GM20431 (cell line): ENCODE data around the gene GBP1.
"Not testable (repeated sequence)": the region's sequence is repeated elsewhere in the genome, so short reads cannot be mapped to it uniquely, and the experiment has no call there.

Experiments
- in situ Hi-C: fragments of 300-500 bp; cut with MseI, MboI; formaldehyde crosslinking; loops from one replicate; pipeline ENCODE4 v1.15.0; 2020; ENCODE audit warnings: low sequenced_read_pairs; ENCODE audit not compliant: unreplicated experiment

Gene GBP1

DNA sequence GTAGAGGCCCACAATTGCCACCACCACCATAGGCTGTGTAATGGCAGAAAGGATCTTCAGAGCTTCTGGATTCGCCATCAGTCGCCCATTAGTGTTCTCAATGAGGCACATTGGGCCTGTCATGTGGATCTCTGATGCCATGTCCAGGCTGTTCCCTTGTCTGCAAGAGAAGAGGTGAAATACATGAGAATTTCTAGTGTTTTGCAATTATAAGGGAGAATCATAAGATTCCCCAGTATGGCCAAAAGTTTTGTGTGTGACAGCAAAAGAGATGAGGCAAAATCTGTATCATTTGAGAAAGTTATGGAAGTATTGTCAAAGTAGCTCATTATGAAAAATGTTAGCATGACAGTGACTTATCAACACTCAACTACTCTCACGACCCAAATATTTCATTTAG is 1.9 kb downstream of the GBP1 start:
- in situ Hi-C loops, result no loop called here

DNA sequence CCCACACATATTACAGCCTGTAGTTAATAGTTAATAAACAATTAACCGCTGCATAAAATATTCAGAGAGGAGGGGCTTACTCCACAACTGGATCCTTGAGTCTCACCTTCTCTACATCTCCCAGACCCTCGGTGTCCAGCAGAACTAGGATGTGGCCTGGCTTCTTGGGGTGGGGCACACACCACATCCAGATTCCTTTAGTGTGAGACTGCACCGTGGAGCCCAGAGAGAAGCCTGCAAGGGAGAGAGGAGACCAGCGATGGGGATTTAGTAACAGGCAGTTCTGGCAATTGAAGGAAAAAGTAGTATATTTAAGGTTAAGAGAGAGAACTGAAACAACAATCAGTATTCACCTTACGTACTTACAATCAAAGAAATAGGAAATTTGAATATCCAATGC is 4.9 kb downstream of the GBP1 start:
- in situ Hi-C loops, result no loop called here

DNA sequence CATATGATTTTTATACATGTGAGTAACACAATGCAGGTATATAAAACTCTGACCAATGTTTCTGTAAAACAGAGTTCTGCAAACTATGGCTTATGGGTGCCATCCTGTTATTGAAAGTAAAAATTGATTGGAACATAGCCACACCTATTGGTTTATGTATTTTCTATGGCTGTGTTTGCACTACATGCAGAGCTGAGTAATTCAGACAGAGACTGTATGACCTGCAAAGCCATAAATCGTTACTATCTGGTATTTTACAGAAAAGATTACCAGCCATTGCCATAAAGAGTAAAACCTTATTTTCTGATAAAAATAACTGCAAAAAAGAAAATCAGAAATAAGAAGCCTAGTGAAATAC is 13.1 kb downstream of the GBP1 start:
- in situ Hi-C loops, result no loop called here

DNA sequence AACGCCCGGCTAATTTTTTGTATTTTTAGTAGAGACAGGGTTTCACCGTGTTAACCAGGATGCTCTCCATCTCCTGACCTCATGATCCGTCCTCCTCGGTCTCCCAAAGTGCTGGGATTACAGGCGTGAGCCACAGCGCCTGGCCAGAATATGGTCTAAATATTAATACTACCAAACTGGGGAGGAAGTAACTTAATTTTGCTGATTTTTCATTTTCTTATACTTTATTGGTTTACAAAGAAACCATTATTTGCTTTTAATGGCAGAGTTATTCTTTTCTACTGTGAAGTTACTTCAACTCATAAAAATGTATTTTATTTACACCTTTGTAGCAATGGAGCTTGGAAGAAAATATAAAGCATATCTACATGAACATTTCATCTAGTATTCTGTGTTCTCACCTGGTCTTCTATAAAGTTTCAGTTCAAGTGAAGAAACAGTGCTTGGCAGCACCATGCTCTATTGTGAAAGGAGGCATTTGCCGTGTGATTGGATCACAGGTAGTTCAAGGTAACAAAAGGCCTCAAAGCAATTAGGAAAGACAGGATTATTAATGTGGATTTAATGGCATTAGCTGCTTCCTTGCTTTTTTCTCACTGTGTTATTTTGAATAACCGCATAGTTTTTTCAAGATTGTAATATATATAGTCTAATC is 13.6 kb downstream of the GBP1 start:
- in situ Hi-C loops, result no loop called here

DNA sequence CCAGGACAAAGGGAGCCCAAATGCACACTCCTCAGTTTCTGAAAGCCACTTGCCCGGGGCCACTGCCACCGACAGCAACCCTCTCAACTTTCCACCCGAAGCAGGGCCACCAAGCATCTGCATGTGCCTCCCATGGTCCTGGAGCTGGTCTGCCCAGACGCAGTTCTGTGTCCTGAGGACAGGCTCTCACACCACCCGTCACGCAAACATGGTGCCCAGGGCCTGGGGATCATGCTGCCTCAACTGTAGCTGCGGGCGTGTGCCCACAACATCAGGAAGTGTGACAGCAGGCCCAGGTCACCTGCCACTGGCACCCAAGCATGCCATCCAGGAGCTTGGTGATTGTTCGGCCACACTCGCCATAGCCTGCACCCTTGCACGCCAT is 14.4 kb downstream of the GBP1 start:
- in situ Hi-C loops, result no loop called here

DNA sequence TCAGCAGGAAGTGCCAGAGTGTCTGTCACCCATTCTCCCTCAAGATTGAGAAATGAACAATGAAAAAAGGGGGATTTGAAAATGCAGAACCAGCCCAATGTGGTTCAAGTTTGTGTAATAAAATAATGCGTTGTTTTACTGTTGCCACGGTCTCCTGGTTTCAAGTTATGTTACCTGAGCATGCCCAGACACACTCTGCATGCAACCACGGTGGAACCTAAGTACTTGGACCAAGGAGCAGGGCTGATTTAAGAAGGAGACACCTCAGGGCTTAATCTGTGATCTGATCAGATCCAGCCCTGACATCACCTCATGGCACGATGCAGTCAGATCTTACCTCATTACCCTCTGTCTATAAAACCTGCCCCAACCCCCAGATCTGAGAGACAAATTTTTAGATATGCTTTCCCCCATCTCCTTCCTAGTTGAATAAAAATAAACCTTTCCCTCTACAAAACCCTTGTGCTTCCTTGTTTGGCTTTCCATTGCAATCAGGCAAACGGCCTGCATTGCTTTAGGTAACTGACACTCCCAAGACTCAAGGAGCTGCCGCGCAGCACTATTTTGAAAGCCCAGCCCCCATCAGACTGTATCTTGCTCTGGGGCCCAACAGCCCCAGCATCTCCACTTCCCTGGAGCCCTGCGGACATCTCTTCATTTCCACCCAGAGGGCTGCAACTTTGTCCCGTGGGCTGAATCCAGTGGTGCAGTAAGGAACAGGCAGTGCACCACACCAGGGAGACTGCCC is 14.9 kb downstream of the GBP1 start:
- in situ Hi-C loops, result not testable (repeated sequence)

DNA sequence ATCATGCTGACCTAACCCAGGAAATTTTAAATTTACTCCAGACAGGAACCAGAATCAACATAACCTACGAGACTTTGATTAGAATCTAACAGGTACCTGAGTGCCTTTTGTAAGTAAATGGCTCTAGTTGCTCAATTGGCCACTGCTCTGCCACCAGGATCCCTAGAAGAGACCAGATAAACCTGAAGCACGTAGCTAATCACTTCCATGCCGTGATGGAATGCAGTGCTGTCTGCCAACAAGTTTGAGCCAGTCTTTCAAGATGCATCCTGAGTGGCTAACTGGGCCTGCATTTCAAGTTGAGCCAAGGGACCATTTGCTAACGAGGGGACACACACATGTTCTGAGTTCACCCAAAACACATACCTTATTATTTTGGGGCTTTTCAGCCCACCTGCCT is 15.8 kb downstream of the GBP1 start:
- in situ Hi-C loops, result not testable (repeated sequence)

DNA sequence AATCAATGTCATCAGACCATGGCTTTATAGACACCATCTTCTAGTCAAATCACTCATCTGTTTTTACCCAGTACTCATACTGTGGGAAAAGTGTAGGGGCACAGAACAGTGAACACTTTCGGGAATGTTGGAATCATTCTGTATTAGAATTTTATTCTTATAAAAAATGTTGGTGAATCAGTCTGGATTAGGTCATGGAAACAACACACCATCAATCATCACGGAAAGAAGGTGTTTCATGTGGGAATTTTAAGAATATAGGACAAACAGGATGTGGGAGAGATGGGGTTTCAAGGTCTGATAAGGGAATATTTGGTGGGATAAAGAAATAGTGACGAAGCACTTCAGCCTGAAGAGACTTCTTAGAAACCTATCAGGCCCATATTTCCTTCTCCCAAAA is 17.3 kb downstream of the GBP1 start:
- in situ Hi-C loops, result no loop called here

DNA sequence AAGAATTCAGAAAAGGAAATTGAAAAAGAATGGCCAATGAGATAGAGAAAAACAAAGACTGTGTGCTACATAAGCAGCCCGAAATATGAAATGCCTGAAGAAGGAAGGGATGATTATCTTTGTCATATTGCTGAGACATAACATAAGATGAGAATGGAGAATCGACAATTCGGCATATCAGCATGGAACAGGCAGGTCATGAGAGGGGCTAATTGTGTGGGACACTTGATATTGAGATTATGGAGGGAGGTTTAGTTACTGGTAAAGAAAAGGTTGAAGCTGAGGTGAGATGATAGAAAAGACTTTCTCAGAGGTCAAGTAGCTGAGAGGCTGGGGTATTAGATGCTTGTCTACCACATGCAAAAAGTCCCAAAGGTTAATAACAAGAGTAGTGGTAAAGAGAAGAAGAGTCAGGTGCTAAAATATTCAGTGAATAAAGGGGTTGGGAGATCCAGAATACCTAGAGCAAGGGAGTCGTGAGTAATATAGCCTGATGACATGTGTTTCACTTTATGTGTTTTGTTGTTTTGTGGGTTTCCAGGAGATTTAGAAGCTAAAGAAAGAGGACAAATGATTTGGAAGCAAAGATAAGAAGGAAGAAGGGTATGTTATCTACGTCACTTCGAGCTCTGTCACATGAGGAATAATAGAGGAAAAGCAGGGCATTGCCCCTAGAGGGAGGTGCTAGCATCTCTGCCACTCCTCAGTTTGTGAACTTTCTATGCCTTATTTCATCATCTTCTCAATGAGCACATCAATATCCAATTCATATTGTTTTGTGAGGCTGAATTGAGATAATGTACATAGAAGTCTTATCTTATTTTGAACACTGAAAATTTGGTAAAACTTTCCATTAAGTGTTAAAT is 18.5 kb downstream of the GBP1 start:
- in situ Hi-C loops, result not testable (repeated sequence)

DNA sequence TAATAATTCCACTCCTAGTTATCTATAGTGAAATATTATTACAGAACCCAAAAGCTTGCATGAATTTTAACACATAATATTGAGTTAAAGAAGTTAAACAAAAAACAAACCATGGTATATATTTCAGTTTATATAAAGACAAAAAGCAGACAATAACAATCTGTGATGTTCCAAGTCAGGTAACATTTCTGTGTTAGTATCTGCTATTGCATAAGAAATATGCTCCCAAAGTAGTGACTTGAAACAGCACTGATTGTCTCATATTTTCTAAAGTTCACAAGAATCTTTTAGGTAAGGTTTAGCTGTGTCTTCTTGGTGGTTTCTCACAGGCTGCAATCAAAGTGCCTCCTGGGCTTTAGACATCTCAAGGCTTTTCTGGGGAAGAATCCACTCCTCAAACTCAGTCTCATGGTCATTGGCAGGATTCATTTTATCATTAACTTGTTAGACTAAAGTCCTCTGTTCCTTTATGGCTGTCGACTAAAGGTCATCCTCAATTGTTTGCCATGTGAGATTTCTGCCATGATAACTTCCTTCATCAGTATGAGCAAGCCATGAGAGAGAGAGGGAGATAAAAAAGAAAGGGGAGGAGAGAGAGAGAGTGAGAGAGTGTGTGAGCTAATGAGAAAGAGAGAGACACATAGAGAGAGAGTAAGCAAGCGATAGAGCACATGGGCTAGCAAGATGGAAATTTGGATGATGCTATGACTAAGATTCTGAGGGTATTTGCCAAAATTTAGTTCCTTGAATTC is 19.9 kb downstream of the GBP1 start:
- in situ Hi-C loops, result no loop called here

DNA sequence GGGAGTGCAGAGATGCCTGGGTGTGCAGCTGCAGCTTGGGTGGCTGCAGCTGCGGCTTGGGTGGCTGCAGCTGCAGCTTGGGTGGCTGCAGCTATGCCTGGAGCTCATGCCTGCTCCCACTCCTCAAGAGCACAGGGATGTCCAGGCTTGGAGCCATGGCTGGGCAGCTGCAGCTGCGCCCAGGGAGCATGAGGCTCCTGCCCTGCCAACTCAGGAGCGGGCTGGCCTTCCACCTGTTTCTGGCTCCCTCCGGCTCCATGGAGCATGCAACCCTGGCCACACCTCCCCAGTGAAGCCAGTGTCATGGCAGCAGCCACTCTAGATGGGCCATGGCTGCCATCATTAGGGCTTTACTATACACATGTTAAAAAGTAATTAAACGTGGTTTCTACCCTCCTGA is 21.1 kb downstream of the GBP1 start:
- in situ Hi-C loops, result no loop called here

DNA sequence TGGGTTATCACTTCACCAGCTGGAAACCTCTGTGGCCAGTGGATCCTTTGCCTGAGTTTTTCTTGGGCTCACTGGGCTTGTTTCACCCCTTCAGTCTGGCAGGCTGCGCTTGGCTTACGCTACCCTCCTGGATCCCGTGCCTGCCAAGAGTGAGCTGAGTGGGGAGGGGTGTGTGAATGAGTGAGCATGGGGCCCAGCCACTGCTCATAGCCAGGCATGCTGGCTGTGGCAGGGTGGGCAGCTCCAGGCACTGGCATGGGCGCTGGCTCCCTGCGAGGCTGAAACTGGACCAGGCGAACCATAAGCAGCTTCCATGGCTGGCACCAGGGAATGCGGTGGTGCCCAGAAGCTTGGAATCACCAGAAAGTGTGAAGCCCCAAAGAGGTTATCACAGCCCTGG is 22.5 kb downstream of the GBP1 start:
- in situ Hi-C loops, result no loop called here

DNA sequence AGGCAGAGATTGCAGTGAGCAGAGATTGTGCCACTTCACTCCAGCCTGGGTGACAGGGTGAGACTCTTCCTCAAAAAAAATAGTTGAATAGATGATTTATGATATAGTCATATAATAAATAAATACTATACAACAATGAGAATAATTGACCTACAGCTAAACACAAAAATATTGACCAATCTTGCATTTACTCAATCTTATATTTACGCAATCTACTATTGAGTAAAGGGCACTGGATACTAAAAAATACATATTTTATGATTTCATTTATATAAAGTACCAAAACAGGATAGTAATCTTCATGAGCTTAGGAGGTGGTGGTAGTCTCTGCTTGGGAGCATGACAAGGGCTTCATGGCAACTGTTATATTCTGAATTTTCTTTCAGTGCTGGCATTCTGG is 23.3 kb downstream of the GBP1 start:
- in situ Hi-C loops, result no loop called here

DNA sequence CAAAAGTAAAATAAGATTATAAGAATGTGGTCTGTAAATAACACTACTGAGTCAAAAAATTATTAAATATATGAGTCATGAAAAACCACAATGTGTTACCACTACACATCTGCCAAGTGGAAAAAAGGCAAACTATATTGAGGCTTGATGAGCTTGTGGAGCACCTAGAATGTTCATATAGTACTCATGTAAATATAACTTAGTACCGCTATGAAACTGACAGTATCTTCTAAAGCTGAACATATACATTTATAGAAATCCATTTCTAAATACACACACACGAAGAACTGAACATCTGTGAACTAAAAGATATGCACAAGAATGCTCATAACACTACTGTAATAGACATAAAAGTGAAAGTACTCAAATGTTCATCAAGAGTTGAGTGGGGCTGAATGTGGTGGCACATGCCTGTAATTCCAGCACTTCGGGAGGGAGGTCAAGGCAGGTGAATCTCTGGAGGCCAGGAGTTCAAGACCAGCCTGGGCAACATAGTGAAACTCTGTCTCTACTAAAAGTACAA is 23.8 kb downstream of the GBP1 start:
- in situ Hi-C loops, result no loop called here

DNA sequence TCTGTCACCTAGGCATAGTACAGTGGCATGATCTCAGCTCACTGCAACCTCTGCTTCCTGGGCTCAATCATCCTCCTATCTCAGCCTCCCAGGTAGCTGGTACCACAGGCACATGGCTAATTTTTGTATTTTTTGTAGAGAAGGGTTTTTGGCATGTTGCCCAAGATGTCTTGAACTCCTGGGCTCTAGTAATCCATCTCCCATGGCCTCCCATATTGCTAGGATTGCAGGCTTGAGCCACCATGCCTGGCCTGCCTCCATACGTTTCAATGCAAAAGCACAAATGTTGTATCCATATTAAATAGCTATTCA is 24.7 kb downstream of the GBP1 start:
- in situ Hi-C loops, result no loop called here

DNA sequence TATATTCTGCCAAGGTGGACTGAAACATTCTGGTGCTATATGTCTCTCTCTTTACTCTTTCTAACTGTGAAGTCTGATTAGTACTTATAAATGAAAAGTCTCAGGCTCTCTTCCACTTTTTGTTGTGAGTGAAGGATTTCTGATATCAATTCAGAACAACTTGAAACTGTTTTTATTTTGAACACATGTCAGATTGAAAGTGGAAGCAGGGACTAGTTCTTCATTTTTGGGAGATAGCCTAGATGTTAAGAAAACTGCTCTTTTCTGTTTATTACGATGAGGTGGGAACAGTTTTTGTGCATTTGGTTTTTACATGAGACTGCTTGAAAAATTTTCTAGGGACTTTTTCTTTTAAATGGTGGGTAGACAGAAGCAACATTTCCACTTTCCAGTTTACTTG is 27.8 kb downstream of the GBP1 start:
- in situ Hi-C loops, result no loop called here

DNA sequence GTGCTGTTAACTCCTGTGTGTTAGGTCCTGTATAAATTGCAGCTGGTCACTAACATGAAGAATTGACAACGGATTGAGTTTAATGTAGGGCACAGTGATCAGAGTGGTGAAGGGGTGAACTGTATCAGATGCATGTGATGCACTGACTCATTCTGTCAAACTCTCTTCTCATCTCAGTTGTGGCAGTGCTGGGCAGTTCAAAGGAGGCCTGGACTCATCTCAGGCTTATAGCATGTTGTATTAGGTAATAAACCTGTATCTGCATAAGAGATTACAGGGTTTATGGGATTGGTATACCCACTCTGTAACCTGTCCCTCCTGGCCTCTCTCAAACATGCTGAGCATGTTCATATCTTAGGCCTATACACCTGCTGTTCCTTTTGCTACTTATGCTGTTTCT is 29.9 kb downstream of the GBP1 start:
- in situ Hi-C loops, result no loop called here

DNA sequence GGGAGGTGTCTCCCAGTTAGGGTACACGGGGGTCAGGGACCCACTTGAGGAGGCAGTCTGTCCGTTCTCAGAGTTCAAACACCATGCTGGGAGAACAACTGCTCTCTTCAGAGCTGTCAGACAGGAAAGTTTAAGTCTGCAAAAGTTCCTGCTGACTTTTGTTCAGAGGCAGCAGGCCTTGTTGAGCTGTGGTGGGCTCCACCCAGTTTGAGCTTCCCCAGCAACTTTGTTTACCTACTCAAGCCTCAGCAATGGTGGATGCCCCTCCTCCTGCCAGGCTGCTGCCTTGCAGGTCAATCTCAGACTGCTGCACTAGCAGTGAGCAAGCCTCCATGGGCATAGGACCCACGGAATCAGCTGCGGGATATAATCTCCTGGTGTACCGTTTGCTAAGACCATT is 31.0 kb downstream of the GBP1 start:
- in situ Hi-C loops, result not testable (repeated sequence)

DNA sequence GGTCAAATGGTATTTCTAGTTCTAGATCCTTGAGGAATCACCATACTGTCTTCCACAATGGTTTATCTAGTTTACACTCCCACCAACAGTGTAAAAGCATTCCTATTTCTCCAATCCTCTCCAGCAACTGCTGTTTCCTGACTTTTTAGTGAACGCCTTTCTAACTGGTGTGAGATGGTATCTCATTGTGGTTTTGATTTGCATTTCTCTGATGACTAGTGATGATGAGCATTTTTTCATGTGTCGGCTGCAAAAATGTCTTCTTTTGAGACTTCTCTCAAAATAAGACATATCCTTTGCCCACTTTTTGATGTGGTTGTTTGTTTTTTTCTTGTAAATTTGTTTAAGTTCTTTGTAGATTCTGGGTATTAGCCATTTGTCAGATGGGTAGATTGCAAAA is 36.0 kb downstream of the GBP1 start:
- in situ Hi-C loops, result not testable (repeated sequence)

DNA sequence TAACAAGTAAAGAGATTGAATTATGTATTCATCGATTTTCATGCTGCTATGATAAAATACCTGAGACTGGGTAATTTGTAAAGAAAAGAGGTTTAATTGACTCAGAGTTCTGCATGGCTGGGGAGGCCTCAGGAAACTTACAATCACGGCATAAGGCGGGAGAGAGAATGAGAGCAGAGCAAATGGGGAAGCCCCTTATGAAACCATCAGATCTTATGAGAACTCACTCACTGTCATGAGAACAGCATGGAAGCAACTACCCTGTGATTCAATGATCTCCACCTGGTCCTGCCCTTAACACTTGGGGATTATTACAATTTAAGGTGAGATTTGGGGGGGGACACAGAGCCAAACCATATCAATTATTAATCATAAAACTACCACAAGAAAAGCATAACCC is 39.1 kb downstream of the GBP1 start:
- in situ Hi-C loops, result no loop called here
